T-helper 1 cell treated with Interleukin-12 subunit alpha and Interleukin-12 subunit beta and Interleukin-4 antibody, amounts not matched to agents 30 ng/mL and 1 ng/mL, for 36 hours (primary cell): ENCODE data around the gene NTM. TPM values are rescaled to one million over a fixed set of nuclear protein-coding genes. Genes with fewer than 3 reads are reported as not detected.
"Not testable (repeated sequence)": the region's sequence is repeated elsewhere in the genome, so short reads cannot be mapped to it uniquely, and the experiment has no call there.

Source experiments
- intact Hi-C: fragments of 100-400 bp; cut with micrococcal nuclease; formaldehyde crosslinking; loops from one replicate; pipeline ENCODE4 v1.15.1; 2024
- total RNA-seq: library from RNA; stranded (reverse); gene quantifications from 2 replicates; pipeline ENCODE4 v1.2.3, GENCODE V29; 2022

NTM gene
- total RNA-seq, 1 donor from 2014 or later, result not detected

DNA sequence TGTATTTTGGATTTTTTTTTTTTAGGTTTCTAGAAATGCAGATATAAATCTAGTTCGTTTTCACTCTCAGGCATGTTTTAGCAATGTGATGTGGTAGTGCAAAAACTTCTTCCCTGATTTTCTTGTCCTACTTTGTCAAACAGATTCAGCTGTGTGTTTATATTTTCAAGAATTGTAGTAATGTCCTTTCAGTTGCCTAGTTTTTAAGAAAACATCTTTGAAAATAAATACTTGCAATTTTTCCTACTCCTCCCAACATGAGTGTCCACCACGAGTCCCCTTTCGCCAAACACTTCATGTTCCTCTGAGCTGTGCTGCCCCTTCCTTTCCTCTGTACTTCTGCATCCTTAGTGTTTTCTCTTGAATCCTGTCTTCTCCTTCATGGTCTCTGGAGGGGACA, 686.9 kb downstream of the NTM start:
- intact Hi-C loops, result no loop called here

DNA sequence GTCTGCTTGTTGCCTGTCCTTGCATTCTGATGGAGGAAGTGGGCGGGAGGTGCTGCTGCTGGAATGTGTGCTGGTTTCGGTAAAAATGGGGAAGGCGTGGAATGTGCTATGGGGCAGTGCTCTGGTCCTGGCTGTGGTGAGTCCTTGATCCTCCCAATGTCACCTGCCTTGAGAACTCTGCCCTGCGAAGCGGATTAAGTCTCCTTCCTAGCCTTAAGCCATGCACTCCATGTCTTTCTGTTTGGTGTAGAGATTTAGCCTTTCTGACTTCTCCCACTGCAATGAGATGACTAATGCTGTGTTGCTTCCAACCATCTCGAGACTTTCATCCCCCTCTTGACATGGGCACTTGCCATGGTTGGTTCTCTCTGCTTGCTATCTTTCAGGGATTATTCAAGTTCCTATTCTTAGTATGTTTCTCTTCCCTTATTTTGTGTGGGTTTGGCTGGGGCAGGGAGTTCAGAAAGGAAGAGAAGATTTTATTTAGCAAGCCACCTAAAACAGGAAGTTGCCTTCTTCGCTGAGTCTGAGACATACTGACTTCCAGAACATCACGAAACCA, 687.9 kb downstream of the NTM start:
- intact Hi-C loops, result no loop called here

DNA sequence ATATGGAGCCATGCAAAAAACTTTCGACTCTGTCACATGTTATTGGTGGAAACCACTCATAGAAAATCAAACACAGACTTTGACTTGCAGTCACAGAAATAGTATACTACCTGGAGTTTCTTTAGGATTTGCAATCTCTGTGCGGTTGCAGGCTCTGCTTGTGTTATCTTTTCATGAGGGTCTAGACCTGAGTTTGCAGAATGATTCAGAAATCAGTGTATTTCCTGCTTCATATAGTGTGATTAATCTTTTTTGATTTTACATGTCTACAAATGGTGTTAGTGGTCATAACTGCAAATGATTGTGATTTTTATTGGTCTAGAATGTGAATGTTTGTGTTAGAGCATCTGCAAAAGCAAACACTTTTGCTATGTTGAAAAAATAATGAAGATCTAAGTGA, 690.2 kb downstream of the NTM start:
- intact Hi-C loops, result no loop called here

DNA sequence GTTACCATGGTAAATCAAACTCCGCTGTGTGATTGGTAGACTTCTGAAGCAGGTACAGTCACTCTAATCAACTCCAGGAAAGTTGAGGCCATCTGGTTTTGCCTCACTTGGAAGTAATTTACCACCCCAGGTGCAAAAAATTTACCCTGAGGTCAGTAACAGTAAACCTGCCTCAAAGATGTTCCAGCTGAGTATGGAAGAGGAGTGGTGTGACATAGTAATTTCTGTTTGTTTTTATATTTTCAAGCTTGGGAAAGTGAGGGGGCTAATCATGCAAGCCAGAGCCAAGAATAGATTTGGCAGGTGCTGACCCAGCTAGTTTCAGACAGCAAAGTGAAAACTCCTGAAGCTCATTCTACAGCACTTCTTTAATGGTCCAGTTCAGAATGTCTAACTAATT, 691.6 kb downstream of the NTM start:
- intact Hi-C loops, result no loop called here

DNA sequence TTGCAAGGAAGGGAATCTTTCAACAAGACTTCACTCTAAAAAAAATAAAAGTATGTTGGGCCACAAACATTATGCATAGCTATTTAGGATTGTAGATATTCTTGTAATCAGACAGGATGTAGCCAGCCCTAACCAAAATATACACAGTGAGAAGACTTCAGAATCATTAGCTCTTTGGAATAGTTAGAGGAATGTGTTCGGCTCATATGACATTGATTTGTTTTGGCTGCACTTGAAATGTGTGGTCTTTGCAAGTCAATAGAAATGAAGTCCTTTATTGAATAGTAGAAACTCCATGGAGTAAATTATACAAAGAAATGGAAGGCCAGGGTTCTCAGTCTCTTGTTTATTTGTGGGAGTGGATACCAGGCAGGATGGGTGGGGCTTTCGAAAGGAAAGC, 692.1 kb downstream of the NTM start:
- intact Hi-C loops, result no loop called here

DNA sequence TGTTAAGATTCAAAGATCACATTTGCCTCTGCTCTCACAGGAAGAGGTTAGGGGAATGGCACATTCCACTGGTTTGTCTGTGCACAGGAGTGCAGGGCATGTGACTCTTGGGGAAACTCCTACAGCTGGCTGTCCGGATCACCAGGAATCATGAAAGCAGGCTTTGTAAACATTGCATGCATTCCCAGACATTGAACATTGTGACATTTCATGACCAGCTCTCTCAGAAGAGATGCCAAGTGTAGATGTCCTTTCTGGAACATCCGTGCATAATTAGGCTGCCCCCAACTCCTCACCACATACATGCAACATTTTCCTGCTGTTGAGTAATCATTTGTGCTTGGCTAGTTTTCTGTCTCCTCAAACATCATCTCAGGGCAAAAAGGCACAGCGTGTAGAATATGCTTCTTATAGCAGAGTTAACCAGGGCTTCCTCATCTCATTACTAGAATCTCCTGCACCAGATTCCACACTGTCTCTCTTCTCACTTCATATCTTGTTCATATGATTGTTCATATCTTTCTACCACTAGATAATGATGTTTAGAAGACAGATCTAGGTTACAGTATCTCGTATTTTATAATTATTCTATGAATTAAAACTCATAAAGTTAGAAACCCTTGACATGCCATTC, 694.7 kb downstream of the NTM start:
- intact Hi-C loops, result no loop called here

DNA sequence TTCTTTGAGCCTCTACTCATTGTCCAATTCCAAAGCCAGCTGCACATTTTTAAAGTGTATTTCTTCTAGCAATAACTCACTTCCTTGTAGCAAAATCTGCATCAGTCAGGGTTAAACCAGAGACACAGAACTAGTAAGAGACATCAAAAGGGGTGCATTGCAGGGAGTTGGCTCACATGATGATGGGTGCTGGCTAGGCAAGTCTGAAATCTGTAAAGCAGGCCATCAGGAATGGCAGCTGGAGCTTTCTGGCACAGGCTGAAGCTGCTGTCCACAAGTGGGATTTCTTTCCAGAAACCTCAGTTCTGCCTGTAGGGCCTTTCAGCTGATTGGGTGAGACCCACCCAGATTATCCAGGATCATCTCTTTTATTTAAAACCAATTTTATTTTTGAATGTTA, 698.1 kb downstream of the NTM start:
- intact Hi-C loops, result no loop called here

DNA sequence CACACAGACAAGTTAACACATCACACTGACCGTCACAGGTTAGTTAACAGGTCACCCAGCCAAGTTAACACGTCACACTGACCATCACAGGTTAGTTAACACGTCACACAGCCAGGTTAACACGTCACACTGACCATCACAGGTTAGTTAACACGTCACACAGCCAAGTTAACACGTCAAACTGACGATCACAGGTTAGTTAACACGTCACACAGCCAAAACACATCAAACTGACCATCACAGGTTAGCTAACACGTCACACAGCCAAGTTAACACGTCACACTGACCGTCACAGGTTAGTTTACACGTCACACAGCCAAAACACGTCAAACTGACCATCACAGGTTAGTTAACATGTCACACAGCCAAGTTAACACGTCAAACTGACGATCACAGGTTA, 699.2 kb downstream of the NTM start:
- intact Hi-C loops, result not testable (repeated sequence)

DNA sequence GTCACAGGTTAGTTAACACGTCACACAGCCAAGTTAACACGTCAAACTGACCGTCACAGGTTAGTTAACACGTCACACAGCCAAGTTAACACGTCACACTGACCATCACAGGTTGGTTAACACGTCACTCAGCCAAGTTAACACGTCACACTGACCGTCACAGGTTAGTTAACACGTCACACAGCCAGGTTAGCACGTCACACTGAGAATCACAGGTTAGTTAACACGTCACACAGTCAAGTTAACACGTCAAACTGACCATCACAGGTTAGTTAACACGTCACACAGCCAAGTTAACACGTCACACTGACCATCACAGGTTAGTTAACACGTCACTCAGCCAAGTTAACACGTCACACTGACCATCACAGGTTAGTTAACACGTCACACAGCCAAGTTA, 700.5 kb downstream of the NTM start:
- intact Hi-C loops, result not testable (repeated sequence)

DNA sequence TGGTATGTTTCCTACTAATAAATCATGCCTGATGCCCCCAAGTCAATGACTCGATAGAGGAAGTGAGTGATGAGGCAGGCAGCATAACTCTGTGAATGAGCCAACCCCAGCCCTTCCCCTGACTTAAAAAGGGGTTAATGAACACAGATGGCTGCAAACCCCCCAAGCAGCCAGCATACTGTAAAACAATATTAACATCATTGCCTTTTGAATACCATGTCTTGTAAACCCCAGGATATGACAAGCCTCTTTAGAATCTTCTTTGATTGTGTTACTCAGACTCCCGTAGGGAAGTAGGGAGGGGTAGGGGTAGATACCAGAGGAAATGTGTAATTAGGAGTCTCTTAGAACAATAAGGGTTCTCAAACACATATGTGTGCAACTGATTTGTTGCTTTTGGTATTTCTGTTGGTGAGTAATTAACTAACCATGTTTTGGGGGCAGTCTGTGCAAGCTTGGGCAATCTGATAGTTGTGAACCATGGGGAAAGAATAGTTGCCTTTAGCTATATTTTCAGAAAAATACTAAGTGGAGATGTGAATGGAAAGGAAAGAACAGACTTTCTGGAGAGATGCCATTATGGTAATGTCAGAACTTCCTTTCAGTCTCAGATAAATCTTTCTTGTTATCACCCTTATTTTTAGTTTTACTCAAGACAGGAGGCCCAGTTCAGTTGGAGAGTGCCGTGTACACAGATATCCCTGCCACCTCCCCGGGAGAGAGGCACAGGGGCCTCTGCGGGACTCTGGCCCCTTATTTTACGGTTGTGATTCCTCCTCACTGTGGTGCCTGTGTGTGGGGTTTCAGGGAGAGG, 701.8 kb downstream of the NTM start:
- intact Hi-C loops, result no loop called here

DNA sequence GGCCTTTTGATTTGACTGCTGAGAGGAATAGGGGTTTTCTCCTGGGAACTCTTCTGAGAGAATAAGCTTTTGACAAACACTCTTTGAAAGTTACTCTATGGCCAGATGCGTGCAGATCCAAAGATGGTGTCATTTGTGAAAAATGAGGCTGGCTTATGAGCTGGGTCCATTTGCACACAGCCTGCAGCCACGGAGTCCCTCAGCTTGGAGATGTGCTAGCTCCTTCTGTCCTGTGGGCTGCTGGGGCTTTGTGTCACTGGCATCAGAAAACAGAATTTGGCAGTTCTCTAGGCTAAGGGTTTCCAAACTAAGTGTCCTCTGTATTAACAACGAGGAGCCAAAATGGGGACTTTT, 702.4 kb downstream of the NTM start:
- intact Hi-C loops, result no loop called here

DNA sequence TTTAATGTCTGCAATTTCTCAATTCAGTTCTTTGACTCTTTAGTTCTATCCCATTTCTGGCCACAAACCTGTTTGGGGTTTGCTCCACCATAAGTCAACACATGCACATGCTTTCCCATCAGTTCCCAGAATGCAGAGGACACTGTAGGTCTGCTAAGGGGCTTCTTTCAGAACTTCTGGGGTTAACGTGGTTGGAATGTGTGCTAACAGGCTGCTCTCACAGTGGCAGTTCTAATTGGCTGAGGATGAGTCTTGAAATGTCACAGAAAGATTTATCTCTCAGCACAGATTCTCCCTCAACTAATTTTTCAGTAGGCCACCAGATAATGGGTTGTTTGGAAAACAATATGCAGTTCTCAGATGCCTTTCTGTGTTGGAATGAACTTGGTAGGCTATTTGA, 703.4 kb downstream of the NTM start:
- intact Hi-C loops, result no loop called here

DNA sequence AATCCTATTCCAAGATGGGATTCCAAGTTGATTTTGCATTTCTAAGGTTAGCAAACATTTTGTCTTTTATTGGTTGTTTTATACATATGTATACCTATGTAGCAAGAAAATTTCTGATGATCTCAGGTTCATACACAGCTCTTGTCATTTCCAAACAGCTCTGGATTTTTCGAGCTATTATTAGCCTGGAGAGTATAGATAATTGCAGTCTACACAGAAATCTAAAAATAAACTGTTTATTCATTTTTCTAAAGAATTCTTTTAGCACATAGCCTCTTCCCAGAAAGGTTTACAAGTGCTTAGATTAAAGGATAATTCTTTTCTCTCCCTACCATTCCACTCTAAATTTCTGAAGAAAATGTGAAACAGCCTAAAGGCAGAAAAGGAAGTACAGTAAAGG, 705.0 kb downstream of the NTM start:
- intact Hi-C loops, result no loop called here

DNA sequence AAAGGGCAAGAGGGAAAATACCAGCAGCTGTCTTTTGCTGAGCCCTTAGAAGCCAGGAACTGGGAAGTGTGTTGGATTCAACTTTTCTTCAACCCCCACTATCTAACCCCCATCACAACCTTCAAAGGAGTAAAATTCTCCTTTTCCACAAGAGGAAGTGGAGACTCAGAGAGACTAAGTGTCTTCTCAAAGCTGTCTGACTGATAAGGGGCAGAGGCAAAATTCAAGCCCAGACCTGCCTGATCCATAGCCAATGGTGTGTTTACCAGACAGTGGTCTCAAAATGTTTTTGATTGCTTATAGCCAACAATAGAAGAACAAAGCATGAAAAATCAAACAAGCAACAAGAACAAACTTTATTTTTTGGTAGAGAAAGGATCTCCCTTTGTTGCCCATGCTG, 707.0 kb downstream of the NTM start:
- intact Hi-C loops, result no loop called here

DNA sequence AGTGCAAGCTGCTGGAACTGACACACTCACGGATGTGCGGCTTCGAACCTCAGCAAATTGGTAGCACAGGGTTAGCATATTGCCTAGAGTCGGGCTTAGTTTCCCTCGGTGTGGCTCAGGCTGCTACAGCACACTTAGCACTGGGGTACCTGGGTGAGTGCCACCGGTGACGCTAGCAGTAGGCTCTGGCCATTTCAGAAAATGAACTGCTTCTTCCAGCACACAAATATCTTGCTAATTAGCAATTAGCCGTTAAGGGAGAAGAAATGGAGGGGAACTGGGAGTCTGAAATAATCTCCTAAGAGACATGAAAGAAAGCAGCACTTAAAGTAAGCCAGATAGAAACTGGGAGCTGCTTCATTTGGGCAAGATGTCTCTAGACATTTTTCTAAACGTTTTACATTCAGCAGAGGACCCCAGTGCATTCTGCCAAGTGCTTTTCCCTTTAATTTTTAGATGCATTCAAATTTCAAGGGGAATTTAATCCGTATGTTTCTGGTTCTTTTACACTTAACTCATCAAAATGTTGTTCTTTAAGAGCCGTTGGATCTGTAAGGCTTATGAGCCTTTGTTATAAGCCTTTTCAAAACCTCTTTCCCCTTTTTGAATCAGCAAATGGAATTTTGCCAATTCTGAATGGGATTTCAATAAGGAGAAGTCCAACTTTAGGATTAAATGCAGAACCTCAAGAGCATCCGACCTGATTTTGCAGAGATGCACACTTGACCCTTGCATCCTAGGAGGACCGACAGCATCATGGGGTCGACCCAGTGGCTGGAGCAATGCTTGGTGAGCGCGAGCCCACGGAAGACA, 708.1 kb downstream of the NTM start:
- intact Hi-C loops, result no loop called here

DNA sequence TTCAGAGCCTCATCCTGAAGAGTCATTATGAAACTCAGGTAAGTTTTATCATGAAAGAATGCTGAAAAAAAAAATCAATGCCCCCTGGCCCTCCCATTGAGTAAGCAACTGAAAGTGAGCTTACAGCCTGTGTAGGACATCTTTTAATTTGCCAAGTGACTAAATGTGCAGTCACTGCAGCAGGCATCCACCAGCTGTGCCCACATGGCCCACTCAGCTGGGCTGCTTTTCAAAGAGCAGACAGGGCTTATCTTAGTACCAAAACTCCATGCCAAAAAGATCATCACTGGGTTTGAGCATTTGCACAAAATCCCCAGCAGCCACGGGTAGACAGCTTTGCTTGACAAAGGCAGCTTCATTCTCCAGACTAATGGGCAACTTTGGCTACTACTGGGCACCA, 709.7 kb downstream of the NTM start:
- intact Hi-C loops, result no loop called here

DNA sequence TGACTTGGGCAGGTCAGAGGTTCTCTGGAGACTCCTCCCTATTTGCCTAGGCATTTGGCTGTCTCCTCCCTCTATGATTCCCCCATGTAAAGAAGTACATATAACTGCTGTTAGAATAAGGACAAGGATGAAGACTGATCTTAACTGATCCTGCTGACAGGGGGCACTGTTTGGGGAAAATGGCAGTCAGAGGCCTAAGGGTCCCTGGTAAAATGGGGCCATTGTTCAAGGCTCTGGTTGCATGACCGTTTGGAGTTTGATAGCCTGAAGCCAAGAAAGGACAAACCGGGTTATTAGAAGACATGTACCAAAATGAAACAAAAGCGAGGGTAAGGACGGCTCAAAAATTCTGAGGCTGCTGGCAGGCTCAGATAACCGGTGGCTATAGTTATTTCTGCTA, 712.2 kb downstream of the NTM start:
- intact Hi-C loops, result no loop called here

DNA sequence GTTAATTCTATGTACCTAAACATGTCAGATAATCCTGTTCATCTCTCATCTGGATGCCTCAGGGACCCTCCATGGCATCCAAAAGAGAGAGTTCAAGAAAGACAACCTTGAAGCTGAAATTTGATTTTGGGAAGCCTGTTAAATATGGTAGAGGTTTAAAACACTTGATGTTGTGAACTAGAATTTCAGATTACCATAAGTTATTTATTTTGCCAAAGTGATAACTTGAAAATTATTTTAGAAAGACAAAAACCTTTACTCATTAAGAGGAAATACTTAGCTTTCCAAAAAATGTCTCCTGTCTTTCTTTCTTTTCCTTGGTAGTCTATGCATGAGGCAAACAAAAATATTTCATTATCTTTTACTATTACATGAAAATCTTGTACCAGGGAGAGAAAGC, 714.0 kb downstream of the NTM start:
- intact Hi-C loops, result no loop called here

DNA sequence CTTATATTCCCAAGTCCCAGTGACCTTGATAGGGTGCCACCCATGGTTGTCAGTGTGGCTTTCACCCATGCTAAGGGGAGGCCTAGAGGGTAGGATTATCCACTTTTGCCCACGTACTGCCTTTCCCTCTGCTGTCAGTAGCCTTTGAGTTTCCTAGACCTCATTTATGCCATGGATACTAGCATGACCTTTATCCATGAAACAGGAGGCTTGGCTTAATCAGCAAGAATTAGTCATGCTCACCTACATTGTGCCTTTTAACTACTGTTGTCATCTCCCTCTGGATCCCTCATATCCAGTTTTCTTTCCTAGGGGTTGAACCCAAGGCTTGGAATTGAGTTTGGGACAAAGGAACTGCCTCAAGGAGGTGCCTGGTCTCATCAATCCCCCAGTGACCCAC, 716.7 kb downstream of the NTM start:
- intact Hi-C loops, result no loop called here

DNA sequence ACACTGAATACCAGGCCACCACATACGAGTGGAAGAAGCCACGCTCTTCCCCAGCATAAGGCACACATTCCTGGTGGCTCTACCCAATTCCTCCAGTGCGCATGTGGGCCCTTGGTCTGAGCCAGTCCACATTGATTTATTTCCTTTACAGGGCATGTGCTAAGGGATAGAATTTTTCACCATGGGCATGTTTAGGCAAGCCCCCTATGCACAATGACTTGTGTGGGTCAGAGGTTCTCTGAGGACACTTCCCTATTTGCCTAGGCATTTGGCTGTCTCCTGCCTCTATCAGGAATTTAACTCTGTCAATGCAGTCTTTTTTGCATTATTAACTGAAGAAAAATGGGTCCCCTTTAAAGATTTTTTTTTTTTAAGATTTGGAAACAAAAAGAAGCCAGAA, 718.1 kb downstream of the NTM start:
- intact Hi-C loops, result no loop called here

DNA sequence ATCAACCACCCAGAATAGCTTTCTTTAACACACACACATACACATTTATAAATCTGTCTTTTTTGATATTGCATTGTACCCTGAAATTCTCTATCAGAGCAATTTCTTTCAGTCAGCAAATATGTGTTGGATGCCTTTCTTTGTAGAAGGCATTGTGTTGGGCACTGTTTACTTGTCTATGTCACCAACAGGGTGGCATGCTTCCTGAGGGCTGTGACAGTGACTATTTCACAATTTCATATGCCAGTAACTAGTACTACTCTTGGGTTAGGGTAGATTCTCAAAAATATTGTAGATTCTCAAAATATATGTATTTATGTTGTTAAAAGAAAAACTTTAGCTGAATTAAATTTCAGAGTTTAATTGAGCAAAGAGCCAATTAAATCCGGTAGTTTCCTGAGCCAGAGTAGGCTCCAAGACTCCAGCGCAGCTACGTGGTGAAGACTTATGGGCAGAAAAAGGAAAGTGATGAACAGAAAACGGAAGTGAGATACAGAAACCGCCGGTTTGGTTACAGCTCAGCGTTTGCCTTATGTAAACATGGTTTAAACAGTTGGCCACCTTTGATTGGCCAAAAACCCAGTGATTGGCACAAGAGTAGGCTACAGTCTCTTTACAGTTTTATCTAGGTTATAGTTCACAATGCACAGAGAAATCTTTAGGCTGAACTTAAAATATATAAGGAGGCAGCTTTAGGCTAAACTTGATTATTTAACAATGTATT, 723.3 kb downstream of the NTM start:
- intact Hi-C loops, result no loop called here

DNA sequence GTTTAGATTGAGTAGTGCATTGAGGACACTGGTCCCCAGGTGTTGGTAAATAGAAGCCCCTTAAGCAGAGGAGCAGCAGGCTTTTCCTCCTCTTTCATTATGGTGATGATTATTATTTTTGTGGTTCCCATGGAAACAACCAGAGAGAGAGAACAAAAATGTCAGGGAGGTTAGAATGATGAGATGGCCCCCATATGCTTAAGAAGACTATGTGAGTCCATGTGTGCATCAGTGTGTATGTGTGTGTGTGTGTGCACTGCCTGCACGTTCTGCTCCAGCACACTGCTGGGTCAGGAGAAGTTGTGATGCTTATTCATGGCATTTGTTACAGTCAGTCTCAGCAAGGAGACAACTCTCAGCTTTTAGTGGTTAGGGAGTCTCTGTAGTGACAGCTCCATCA, 724.2 kb downstream of the NTM start:
- intact Hi-C loops, result no loop called here
